GM19035 (cell line): ENCODE measurements around the gene CABLES2.

Experiments
- ATAC-seq: cut with Tn5 transposase; IDR thresholded peaks from one replicate; pipeline ENCODE4 v1.9.1; 2021; ENCODE audit not compliant: unreplicated experiment

The CABLES2 gene

GRCh38 chr20:62351469-62352401 is 55.4 kb downstream of the CABLES2 start:
- ATAC-seq = no peak

- ATAC-seq = no peak
Observed at GRCh38 chr20:62350629-62351422, 56.3 kb downstream of the CABLES2 start.

- ATAC-seq = no peak
Observed at GRCh38 chr20:62350098-62350628, 56.9 kb downstream of the CABLES2 start.

- ATAC-seq = no peak
Observed at GRCh38 chr20:62349556-62350097, 57.5 kb downstream of the CABLES2 start.

GRCh38 chr20:62348604-62349003 is 58.5 kb downstream of the CABLES2 start:
- no peak for ATAC-seq

GRCh38 chr20:62347445-62347844 is 59.6 kb downstream of the CABLES2 start:
- ATAC-seq = no peak

- ATAC-seq = no peak
Observed at GRCh38 chr20:62347151-62347404, 60.0 kb downstream of the CABLES2 start.

GRCh38 chr20:62346398-62347150 is 60.5 kb downstream of the CABLES2 start:
- no peak for ATAC-seq

GRCh38 chr20:62345681-62346370 is 61.3 kb downstream of the CABLES2 start:
- ATAC-seq = no peak

- ATAC-seq = no peak
Observed at GRCh38 chr20:62344782-62345181, 62.3 kb downstream of the CABLES2 start.

GRCh38 chr20:62344092-62344491 is 63.0 kb downstream of the CABLES2 start:
- no peak for ATAC-seq

GRCh38 chr20:62342910-62343309 is 64.2 kb downstream of the CABLES2 start:
- ATAC-seq = no peak

GRCh38 chr20:62339647-62340062 is 67.4 kb downstream of the CABLES2 start:
- ATAC-seq = peak; percentile 74
